LNCAP (cell line): ENCODE measurements around the gene GRAP2.

Source experiments
- TF ChIP-seq, protein P1 (sequence below): fragments of 450-650 bp; IDR thresholded peaks from 2 replicates; pipeline ENCODE4 v1.5.1; 2017; ENCODE audit warnings: mild to moderate bottlenecking

The GRAP2 gene

DNA sequence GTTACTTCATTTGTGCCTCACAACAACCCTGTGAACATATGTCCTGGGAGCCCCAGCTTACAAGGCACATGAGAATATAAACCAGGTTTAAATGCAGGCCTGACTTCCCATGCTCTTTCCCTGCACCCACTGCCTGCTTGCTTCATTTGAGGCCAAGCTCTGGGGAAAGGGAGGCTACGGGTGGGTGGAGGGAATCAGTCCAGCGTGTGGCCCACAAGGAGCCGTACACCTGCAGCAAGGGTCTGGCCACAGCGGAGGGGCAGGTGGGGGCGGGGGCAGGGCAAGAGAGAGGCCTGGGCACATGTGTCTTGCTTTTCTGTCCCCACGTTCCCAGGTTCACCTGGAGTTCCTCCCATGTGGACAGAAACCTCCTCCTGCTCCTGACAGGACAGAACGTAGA lies 120.1 kb downstream of the GRAP2 start:
- TF ChIP-seq, protein P1, sequence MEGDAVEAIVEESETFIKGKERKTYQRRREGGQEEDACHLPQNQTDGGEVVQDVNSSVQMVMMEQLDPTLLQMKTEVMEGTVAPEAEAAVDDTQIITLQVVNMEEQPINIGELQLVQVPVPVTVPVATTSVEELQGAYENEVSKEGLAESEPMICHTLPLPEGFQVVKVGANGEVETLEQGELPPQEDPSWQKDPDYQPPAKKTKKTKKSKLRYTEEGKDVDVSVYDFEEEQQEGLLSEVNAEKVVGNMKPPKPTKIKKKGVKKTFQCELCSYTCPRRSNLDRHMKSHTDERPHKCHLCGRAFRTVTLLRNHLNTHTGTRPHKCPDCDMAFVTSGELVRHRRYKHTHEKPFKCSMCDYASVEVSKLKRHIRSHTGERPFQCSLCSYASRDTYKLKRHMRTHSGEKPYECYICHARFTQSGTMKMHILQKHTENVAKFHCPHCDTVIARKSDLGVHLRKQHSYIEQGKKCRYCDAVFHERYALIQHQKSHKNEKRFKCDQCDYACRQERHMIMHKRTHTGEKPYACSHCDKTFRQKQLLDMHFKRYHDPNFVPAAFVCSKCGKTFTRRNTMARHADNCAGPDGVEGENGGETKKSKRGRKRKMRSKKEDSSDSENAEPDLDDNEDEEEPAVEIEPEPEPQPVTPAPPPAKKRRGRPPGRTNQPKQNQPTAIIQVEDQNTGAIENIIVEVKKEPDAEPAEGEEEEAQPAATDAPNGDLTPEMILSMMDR: no peak

DNA sequence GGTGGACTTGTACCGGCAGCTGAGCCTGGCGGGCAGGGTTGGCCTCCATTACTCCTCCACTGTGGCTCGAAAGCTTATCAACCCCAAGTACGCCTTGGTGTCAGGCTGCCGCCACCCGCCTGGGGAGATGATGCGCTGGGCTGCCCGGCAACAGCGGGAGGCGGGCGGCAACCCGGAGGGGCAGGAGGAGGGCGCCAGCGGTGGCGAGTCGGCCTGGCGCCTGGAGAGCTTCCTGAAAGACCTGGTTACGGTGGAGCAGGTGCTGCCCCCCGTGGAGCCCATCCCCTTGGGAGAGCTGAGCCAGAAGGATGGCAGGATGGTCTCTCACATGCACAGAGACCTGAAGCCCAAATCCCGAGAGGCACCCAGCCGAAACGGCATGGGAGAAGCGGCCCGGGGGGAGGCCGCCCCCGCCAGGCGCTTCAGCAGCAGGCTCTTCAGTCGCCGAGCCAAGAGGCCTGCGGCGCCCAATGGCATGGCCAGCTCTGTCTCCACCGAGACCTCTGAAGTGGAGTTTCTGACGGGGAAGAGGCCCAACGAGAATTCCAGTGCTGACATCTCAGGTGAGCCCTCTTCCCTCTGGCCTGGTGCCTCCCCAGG lies 120.6 kb downstream of the GRAP2 start:
- TF ChIP-seq, protein P1: no peak

DNA sequence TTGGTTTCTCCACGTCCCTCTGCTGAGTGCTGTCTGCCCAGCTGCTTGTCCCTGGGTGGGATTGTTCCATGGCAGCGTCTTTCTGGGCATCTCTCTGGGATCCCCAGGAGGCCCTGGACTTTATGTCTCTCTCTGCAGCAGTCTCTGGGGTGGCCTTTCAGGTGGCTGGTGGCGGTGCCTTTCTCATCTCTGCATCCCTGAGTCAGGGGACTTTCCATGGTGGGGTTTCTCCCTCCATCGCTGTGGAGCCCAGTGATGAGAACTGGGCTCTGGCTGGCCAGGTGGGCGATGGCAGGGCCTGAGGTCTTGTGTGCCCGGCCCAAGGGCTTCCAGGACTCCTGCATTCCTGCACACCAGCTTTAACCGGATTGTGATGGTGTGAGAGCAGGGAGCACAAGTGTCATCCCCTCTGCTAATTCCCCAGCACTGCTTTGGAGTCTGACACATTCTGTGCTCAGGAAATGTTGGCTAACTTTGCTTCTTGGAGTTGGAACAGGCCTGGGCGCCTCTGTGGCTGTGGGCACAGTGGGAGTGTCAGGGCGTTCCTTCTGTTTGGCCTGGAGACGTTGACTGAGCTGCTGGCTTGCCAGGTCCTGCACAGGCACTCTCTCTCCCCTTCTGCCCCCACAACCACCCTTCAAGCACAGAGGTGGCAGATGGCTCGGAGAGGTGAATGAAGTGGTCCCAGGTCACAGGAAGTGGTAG lies 121.8 kb downstream of the GRAP2 start:
- TF ChIP-seq, protein P1: no peak
